A204.1 (cell line): Measurements from ENCODE around the gene RHOB.
"Not testable (repeated sequence)": the region's sequence is repeated elsewhere in the genome, so short reads cannot be mapped to it uniquely, and the experiment has no call there.

Experiments
- FAIRE-seq: peaks from 2 replicates; lab custom pipeline; 2012; peaks lifted over from hg19 to GRCh38; lab: Jason Lieb, UNC

The RHOB gene

DNA sequence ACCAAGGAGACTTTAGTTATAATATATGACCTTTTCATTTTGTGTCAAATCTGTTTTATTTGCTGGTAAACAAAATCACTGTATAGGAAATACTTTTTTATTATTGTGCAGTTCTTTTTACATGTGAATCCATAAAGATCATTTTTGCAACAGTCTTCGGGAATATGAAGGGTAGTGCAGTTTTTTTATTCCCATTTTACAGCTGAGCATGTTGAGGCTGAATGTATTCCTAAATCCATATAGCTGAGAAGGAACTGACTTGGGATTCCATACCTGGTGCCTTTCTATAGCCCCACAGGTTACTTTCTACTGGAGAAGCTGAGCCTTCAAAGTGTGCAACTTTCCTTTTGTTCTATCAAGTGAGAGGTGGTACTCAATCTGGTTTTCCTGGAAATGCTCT, 29.6 kb downstream of the RHOB start:
- FAIRE-seq = no peak

DNA sequence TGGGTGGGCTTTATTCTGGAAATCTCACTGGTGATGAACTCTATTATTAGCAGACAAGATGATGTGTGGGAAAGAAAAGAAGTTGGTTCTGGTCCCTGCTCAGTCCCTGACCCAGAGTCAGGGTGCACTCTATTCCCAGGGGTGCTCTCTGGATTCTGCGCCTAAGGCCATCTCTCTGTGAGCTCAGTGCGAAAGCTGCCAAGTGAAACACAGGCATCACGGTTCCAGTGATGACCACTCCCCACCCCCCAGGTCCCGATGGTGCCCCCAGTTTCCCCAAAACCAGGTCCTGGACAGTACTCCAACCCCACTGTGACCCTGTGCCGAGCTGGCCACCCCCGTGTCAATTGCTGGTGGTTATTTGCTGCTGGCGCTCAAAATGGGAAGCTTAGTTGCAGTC, 30.1 kb downstream of the RHOB start:
- no peak for FAIRE-seq

DNA sequence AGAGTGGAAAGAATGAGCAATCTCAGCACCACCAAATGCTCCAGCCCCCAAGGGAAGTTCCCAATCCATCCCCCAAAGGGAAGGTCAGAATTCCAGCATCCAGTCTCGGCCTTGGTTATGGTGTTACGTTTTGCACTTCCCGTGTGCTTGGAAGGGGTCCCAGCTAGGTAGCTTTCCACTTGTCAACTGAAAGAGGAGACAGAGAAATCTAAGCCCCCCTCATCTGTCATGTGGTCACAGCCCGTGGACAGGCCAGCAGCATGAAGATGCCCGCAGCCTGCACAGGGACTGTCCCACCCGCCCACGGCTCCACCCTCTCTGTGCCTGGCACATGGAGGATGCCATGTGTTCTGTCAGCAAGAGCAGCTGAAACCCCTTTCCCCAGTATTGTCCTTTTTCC, 32.1 kb downstream of the RHOB start:
- FAIRE-seq = no peak

DNA sequence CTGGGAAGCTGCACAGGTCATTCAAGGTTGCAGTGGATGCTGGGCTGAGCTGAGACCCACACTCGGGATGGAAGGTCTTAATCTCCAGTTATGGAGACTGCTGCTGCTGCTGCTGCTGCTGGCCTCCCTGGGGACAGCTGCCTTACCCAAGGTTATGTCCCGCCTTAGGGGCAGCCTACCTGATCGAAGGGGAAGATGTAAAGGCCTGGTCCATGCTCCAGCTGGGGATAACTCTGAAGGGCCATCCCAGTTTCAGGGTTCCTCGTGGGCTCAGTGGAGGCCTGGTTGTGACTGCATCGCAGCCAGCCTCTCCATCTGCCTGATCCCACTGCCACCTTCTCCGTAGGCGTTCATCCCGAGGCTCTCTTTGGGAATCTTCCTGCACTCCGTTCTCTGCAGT, 33.0 kb downstream of the RHOB start:
- FAIRE-seq = no peak

DNA sequence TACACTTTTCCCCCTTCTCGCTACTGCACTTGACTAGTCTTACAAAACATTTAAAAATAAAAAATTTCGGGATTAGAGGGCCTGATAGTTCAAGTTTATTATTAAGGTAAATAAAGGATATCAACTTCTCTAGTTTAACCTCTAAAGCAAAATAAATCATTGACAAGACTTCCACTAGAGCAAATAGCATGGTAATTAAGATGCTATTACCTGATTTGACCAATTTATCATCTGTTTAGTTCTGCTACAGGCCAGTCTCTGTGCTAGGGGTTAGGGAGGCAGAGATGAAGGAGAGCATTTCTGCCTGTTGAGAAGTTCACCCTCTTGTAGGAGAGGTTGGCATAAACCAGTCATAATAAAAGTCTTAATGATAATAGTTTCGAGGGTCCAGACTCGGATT, 34.0 kb downstream of the RHOB start:
- no peak for FAIRE-seq

DNA sequence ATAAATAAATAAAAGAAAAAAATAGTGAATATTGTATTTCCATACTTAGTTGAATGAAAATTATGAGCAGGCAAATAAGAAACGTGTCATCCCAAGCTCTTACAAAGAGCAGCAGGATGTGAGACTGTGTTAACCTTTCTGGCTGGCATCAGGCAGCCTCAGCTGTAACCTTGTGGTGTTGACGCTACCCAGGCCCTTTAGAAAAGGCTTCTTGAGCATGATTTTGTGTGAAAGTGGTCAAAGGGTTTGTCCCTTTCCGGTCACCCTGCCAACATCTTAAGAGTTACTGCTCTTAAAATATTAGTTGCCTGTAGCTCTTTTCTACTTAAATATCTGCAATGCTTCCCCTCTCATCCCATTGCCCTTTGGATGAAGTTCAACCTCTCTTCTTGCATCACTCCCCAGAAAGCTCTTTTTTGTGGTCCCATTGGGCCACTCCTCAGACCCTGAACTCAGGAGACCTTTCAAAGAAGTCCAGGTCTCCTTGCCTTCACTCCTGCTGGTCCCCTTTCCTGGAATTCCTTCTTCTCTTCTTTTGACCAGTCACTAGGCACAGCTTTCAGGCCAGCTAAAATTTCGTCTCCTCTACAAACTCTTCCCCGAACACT, 35.0 kb downstream of the RHOB start:
- FAIRE-seq = no peak

DNA sequence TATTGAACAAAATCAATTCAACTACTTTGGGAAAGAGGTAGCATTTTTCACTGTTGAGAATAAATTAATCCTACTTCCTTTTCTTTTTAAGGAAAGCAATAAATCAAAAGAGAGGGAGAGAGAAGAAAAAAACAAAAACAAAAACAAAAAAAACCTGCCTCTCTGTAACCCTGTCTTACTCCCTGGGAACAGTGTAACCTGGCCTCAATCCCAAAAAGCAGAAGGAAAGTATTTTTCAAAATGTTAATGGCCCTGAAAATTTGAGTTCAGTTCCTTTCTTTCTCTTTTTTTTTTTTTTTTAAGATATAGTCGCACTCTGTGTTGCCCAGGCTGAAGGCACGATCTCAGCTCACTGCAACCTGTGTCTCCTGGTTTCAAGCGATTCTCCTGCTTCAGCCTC, 35.9 kb downstream of the RHOB start:
- FAIRE-seq = no peak

DNA sequence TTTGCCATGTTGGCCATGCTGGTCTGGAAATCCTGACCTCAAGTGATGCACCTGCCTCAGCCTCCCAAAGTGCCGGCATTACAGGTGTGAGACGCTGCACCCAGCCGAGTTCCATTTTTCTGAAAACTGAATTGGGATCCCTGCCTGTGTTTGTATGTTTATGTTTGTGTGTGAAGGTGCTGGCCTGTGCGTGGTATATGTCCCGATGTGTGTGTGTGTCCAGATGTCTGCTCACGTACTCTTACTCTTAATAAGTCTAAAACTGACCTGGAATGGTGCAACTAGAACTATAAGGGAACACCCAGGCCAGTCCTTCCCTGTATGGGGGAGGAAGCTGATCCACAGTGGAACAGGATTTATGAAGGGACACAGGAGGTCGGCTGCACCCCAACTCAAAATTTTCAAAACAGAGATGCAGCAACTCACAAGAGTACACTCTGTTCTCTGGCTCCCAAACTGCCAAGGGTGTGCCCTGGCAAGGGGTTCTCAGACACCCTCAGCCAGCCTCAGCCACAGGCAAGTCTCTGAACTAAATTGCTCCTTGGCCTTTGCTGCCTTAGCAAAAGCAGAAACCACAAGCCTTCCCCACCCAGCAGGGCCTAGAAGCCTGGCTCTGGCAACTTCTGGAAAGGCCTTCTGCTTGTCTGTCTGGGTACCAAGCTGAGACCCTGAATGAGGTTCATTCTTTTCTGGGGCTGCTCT, 36.5 kb downstream of the RHOB start:
- FAIRE-seq = no peak

DNA sequence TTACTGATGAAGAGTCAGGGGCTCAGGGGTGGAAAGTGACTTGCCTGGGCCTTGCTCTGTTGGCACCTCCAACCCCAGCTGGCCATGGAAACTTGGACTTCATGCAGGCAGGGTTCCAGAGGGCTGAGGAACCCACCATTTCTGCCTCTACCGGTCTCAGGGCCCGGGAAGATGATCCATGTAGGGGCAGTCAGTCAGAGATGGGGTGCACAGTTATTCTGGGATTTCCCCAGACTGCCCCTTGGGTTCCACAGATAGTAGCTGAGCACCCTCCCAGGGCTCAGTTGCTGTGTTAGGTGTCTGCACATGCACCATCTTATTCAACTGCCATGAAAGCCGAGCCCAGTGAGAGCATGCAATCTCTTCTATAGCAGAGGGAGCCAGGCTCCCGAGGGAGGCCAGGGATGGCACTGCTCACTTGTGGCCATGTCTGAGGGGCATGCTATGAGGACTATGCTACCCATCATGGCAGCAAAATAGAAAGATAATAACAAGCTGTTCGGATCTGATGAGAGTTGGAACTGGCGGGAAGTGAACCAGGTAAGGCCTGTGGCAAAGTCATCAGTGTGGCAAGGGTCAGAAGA, 37.3 kb downstream of the RHOB start:
- no peak for FAIRE-seq

DNA sequence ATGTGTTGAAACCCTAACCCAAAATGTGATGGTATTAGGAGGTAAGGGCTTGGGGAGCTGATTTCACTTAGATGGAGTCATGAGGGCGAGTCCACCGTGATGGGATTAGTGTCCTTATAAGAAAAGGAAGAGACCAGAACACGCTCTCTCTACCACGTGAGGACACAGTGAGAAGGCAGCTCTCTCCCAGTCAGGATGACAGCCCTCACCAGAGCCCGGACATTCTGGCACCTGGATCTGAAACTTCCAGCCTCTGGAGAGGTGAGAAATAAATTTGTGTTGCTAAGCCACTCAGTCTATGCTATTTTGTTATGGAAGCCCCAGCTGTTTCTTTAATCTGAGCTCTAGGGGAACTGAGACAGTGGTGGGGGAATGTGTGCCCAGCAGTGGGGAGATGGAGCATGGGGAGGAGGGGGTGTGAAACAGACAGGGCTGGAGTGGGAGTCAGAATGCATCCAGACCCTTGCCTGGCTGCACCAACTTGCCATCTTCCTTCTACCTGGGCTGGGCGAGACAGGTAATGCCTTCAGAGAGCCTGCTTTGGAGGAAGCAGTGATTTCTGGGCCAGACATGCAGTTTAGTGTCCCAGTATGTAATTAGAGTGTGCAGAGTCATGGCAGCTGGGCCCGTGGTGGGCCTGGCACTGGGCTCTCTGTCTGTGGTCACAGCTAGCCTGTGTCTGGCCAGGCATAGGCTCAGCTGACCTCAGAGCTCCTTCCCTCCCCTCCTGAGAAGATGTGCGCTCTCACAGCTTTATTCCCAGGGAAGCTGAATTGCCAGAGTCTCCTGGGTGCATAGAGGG, 38.1 kb downstream of the RHOB start:
- no peak for FAIRE-seq

DNA sequence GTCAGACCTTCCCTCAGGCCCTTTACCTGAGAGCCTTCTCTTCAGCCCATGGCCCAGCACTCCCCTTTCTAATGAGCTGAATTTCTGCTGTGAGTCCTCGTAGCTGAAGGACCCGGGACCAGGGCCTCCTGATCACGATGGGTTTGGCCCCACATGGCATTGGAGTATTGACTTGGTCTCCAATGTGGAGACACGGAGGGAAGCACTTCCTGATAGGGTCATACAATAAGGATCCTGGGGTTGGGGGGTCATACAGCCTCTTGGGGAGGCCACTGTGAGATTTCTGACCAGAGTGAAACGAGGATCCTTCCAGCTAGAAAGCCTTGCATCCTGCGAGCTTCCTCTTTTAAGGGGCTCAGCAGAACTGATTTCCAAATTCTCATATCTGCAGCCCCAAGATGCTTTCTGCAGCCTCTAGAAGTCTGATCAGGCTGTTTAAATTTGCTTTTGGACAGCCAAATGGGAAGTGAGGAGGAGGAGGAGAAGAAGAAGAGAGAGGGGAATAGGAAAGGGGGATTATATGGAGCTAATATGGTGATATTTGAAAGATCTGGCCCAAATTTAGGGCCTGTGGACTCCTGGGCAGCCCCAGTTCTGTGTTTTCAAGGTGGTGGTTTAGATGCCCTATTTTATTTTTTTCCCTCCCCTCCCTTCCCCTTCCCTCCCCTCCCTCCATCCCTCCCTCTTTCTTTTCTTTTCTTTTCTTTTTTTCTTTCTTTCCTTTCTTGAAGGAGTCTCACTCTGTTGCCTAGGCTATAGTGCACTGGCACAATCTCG, 38.9 kb downstream of the RHOB start:
- no peak for FAIRE-seq

DNA sequence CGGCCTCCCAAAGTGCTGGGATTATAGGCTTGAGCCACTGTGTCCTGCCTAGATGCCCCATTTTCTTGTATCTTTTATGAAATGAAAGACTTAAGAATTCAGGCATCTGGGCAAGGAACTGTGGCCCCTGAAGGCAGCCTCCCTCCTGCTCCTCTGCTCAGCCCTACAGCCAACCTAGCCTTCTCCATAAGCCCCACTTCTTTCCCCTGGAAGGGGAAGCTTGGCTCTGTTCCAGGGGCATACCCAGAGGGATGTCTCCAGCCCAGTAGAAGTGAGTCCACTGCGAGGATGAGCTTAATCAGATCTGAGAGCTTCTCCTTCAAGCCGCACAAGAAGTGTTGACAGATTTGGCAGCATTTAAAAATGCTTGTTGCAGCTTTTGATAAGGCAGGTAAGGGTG, 39.7 kb downstream of the RHOB start:
- FAIRE-seq = no peak

DNA sequence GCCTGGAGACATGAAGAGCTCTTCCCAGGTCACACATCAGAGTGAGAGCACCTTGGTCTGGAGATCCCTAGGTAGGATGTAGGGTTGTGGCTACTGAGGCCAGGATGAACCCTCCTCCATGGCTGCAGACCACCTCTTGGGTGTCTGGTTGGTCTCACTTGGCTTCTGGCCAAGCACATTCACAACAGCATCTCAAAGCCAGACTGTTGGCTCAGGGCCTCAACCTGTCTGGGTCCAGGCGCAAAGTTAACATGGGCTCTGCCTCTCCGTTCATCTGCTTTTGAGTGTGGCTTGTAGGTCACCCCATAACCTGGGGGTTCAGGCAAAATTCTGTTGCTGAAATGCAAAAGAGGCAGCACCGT, 40.1 kb downstream of the RHOB start:
- FAIRE-seq = no peak

DNA sequence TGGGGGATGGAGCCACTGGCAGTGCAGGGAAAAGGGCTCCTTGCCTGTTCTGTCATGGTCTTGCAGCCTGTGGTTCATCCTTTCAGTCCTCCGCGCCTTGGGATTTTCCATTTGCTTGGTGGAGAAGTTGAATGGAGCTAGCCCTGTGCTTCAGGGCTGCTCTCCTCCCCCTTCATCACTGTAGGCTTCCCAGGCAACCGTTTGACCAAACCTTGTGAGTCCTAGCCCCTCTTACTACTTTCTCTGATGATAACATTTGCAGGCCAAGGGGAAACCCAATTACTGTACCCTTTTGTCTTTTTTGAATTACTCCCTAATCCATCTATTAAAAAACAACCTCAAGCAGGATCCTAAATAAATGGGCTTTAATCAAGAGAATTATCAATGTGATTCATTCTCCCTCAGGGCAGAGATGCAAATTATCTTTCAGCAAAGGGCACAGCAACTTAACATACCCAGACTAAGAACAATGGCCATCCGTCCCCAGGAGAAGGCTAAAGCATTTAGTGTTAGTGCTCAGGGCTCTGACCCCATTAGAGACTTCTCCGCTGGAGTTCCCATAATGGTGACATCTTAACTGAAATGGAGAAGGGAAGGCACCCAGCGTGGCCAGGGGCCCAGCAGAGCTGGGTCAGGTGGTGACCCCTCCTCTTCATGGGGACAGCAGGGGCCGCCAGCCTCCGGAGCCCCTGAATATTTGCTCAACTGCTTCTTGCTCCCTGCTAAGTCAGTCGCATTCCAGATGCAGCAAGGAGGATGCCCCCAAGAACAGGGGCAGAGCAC, 40.7 kb downstream of the RHOB start:
- no peak for FAIRE-seq

DNA sequence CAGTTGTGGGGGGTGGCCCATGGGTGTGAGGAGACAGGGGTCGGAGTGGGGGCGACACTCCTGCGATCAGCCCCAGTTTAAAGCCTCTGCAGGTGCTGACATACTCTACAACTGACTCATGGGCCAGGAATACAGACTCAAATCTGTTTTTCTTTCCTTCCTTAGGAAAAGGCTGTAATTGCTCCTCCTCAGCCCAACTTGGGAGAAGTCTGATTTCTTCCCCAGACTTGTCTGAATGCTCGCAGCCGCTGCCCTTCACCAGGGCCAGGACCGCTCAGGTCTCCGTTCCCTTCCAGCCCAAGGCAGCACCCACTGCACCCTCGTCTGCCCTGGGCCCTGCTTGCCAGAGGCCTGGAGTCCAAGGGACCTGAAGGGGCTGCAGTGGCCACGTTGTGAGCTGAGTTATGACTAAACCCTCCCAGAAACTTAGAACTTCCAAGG, 41.3 kb downstream of the RHOB start:
- FAIRE-seq = no peak

DNA sequence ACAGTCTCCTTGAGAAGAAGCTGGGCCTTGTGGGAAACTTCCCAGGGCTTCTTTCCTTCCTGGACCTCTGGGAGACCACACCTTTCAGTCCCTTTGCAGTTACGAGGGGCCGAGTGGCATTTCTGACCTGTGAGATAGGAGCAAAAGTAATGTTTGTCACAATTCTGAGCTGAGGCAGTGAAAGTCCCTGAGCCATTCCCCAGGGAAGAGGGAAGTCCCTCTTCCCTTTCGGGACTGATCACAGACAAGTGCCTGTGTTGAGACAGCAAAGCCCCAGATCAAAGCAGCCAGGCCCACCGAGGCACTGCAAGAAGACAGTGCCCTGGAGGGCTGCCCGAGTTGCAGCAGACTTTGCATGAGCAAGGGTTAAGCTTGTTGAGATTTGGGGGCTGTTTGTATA, 41.9 kb downstream of the RHOB start:
- no peak for FAIRE-seq

DNA sequence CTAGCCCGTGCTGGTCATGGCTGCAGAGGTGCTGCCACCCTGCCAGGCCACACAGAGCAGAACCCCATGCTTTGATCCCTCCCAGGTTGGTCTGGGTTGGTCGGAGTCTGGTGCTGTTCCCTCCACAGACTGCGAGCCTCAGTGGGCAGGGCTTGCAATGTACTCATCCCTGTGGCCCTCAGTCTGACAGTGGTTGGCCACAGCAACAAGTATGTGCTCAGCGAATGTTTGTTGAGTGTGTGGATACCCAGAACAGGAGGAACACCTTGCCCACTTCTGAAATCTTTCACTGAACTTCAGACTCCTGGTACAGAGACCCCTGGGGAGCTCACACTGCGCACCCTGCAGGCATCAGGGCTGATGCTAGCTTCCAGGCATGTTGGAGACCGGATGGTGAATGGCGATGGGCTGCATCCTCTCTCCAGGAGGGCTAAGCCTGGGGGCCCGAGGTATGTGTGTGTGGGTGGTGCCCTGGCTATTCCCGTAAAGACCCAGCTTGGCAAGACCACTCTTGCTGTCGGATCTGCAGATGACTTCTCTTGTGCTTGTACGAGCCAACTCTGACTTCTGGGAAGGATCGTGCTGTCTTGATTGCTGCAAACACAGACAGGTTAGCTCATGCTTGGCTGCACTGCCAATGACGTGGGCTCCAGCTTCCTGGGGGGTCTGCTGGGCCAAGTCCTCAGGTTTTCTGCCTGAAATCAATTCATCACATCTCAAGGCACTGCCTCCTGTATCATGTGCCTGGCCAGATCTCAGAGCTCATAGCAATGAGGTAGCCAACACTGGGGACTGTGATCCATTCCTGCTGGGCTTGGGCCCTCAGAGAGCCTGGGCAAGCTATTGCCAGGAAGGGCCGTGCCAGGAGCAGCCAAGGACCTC, 43.7 kb downstream of the RHOB start:
- FAIRE-seq = no peak

DNA sequence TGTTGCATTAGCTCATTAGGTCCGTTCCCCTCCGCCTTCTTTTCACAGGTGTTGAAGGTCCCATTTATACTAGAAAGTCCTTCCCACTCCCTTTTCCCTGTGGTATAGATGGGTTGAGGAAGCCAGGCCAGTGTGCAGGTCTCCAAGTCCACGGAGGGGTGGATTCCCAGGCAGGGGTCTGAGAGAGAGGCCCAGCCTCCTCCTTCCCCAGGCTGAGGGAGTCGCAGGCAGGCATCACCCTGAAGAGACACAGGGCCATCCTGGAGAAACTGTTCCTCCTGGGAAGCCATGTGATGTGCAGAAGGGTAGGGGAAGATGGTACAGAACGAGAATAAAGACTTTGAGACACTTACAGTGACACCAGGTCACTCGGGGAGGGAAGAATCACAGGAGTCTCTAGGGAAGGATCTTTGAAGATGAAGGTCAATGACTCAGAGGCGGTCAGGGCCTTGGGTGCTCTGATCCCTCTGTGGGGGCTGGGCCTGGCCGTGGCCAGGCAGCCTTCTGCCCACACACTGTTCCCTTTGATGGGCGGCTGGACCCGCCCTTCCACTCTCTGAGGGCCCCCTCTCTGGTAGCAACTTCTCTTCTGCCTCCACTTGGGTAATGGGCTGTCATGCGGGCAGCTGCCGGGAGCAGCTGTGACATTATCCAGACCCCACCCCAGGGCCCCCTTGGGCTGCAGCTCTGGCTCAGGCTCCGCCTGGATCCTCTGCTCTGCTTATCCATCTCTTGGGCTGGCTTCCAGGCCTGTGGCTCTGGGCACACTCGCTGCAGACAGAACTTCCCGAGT, 45.1 kb downstream of the RHOB start:
- no peak for FAIRE-seq

DNA sequence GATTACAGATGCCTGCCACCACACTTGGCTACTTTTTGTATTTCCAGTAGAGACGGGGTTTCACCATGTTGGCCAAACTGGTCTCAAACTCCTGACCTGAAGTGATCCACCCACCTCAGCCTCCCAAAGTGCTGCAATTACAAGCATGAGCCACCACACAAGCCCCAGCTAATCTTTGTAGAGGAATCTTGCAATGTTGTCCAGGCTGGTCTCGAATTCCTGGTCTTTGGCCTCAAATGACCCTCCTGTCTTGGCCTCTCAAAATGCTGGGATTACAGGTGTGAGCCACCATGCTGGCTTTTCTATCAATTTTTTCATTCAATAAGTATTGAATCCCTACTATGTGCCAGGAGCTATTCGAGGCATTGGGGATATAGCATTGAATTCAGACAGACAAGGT, 46.2 kb downstream of the RHOB start:
- not testable (repeated sequence) for FAIRE-seq

DNA sequence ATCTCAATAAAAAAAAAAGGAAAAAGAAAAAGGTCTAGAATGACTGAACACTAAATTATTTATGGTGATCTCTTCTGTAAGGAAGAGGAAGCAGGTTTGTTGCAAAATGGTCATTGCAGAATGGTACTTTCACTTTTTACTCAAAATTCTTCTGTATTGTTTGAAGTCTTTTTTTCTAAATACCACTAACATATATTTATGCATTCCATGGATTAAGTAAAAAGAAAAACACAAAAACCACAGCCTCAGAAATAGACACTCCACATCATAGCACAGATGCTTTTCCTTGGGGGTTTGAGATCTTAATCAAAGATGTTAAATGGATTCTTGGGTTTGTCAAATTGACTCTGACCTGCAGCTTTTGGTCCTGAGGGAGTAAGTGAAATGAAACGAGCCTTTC, 47.4 kb downstream of the RHOB start:
- no peak for FAIRE-seq
